HCT116 (cell line): ENCODE data around the gene RAET1L.

ENCODE experiments used
- JUND ChIP-seq: IDR thresholded peaks from 2 replicates; pipeline ENCODE4 v1.6.1; 2012
- POLR2A ChIP-seq: IDR thresholded peaks from 2 replicates; pipeline ENCODE4 v1.7.0; 2011; ENCODE audit warnings: borderline replicate concordance; ENCODE audit not compliant: insufficient read depth, insufficient read length; ENCODE audit errors: extremely low read depth
- ZBTB33 ChIP-seq: IDR thresholded peaks from 2 replicates; pipeline ENCODE4 v1.6.1; 2011; ENCODE audit warnings: mild to moderate bottlenecking, low read length, moderate library complexity; ENCODE audit not compliant: insufficient replicate concordance; ENCODE audit errors: extremely low read depth
- TF ChIP-seq, protein P1 (sequence below): IDR thresholded peaks from 2 replicates; pipeline ENCODE4 v1.6.1; 2012; ENCODE audit warnings: low read depth
- TF ChIP-seq, protein P2 (sequence below): IDR thresholded peaks from 2 replicates; pipeline ENCODE4 v1.6.1; 2012
- TF ChIP-seq, protein P3 (sequence below), 3 experiments: fragments of 200-600 bp in 1 of 3; sonication (generic) in 1 of 3; IDR thresholded peaks in 2 of 3; conservative IDR thresholded peaks in 1 of 3; 2 replicates each; pipeline ENCODE4 v1.5.1; 2012 to 2017; ENCODE audit warnings: low read depth in 2 of 3, low read length in 2 of 3, antibody characterized with exemption in 1 of 3, borderline replicate concordance in 1 of 3, control low read depth in 1 of 3, mild to moderate bottlenecking in 1 of 3, mixed read lengths in 1 of 3, mixed run types in 1 of 3, moderate library complexity in 1 of 3; ENCODE audit not compliant: insufficient read depth in 1 of 3

GRCh38 chr6:150048099-150048498 lies 22.8 kb upstream of the RAET1L start:
- TF ChIP-seq, protein P1, sequence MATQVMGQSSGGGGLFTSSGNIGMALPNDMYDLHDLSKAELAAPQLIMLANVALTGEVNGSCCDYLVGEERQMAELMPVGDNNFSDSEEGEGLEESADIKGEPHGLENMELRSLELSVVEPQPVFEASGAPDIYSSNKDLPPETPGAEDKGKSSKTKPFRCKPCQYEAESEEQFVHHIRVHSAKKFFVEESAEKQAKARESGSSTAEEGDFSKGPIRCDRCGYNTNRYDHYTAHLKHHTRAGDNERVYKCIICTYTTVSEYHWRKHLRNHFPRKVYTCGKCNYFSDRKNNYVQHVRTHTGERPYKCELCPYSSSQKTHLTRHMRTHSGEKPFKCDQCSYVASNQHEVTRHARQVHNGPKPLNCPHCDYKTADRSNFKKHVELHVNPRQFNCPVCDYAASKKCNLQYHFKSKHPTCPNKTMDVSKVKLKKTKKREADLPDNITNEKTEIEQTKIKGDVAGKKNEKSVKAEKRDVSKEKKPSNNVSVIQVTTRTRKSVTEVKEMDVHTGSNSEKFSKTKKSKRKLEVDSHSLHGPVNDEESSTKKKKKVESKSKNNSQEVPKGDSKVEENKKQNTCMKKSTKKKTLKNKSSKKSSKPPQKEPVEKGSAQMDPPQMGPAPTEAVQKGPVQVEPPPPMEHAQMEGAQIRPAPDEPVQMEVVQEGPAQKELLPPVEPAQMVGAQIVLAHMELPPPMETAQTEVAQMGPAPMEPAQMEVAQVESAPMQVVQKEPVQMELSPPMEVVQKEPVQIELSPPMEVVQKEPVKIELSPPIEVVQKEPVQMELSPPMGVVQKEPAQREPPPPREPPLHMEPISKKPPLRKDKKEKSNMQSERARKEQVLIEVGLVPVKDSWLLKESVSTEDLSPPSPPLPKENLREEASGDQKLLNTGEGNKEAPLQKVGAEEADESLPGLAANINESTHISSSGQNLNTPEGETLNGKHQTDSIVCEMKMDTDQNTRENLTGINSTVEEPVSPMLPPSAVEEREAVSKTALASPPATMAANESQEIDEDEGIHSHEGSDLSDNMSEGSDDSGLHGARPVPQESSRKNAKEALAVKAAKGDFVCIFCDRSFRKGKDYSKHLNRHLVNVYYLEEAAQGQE: no peak
- TF ChIP-seq, protein P2, sequence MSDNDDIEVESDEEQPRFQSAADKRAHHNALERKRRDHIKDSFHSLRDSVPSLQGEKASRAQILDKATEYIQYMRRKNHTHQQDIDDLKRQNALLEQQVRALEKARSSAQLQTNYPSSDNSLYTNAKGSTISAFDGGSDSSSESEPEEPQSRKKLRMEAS: no peak
- TF ChIP-seq, protein P3, sequence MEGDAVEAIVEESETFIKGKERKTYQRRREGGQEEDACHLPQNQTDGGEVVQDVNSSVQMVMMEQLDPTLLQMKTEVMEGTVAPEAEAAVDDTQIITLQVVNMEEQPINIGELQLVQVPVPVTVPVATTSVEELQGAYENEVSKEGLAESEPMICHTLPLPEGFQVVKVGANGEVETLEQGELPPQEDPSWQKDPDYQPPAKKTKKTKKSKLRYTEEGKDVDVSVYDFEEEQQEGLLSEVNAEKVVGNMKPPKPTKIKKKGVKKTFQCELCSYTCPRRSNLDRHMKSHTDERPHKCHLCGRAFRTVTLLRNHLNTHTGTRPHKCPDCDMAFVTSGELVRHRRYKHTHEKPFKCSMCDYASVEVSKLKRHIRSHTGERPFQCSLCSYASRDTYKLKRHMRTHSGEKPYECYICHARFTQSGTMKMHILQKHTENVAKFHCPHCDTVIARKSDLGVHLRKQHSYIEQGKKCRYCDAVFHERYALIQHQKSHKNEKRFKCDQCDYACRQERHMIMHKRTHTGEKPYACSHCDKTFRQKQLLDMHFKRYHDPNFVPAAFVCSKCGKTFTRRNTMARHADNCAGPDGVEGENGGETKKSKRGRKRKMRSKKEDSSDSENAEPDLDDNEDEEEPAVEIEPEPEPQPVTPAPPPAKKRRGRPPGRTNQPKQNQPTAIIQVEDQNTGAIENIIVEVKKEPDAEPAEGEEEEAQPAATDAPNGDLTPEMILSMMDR (IDR thresholded peaks at IDR 0.05 in 2 of 3, conservative IDR thresholded peaks at IDR 0.05 in 1 of 3; ENCODE audit: borderline replicate concordance in 1 of 3, insufficient read depth in 1 of 3, low read depth in 2 of 3, low read length in 2 of 3): no peak
- TF ChIP-seq POLR2A (no peak), ZBTB33 (no peak), JUND (no peak)
